ENCODE data around the gene EFCAB12.

EFCAB12 gene

GRCh38 chr3:129470861-129471260 lies 42.4 kb upstream of the EFCAB12 start:
- no peak overlapping the region for H3K9ac ChIP-seq (ENCODE audit: insufficient read length, low read depth)

DNA sequence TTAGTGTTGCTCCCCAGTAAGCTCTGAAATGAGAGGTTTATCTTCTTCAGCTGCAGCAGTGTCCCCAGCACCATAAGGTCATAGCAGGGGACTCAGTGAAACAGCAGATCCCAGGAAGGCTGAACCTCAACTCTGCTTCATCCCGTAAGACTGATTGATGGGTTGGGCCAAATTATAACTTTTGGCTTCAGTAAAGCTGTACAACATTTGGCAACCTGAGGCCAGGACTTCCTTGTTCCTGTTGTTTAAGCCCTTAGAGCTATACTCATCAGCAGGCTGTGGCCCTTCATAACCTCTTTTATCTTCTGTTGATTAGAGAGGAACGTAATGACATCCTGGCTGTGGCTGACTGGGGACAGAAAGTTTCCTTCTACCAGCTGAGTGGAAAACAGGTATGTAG lies 40.6 kb upstream of the EFCAB12 start:
- Histone ChIP-seq H3K36me3 (ENCODE audit: insufficient read depth, insufficient read length, low read length) (peaks cover 43% of the 10 kb centered on the region), H3K4me1 (ENCODE audit: insufficient read depth, insufficient read length) (peaks cover 3% of the 10 kb centered on the region), H3K4me3 (ENCODE audit: insufficient read length, low read depth) (no peak overlapping the region), H3K9ac (ENCODE audit: insufficient read length, low read depth) (no peak overlapping the region), H3K27me3 (ENCODE audit: insufficient read depth, insufficient read length) (no peaks in the 10 kb centered on the region), H3K9me3 (ENCODE audit: insufficient read depth, low read length) (no peaks in the 10 kb centered on the region)
- no peak for TF ChIP-seq YY1 (IDR thresholded peaks at IDR 0.05; ENCODE audit: insufficient read depth, insufficient read length)
- no peak for TF ChIP-seq SUZ12 (IDR thresholded peaks at IDR 0.05; ENCODE audit: extremely low read depth, insufficient read depth, insufficient read length)
- no peak for DNase-seq (ENCODE audit: low read depth, low spot score)

More at GRCh38 chr3:129470861-129471260, 42.4 kb upstream of the EFCAB12 start:
- H3K4me1 ChIP-seq (ENCODE audit: insufficient read depth, insufficient read length) = peaks cover 3% of the 10 kb centered on the region
- H3K4me3 ChIP-seq (ENCODE audit: insufficient read length, low read depth) = no peak overlapping the region
- TF ChIP-seq ZNF274 (IDR thresholded peaks at IDR 0.05; ENCODE audit: low read depth, low read length) = no peak
- no peak for TF ChIP-seq SUZ12 (IDR thresholded peaks at IDR 0.05; ENCODE audit: extremely low read depth, insufficient read depth, insufficient read length)
- no peak for TF ChIP-seq YY1 (IDR thresholded peaks at IDR 0.05; ENCODE audit: insufficient read depth, insufficient read length)
- DNase-seq (ENCODE audit: low read depth, low spot score) = no peak
- H3K36me3 ChIP-seq (ENCODE audit: insufficient read depth, insufficient read length, low read length) = peaks cover 34% of the 10 kb centered on the region
- no peaks in the 10 kb centered on the region for H3K27me3 ChIP-seq (ENCODE audit: insufficient read depth, insufficient read length)
- H3K9me3 ChIP-seq (ENCODE audit: insufficient read depth, low read length) = no peaks in the 10 kb centered on the region

- Histone ChIP-seq H3K4me3 (ENCODE audit: insufficient read length, low read depth) (no peak overlapping the region), H3K4me1 (ENCODE audit: insufficient read depth, insufficient read length) (peaks cover 3% of the 10 kb centered on the region), H3K27me3 (ENCODE audit: insufficient read depth, insufficient read length) (no peaks in the 10 kb centered on the region), H3K9me3 (ENCODE audit: insufficient read depth, low read length) (no peaks in the 10 kb centered on the region), H3K9ac (ENCODE audit: insufficient read length, low read depth) (no peak overlapping the region), H3K36me3 (ENCODE audit: insufficient read depth, insufficient read length, low read length) (peaks cover 51% of the 10 kb centered on the region)
- no peak for DNase-seq (ENCODE audit: low read depth, low spot score)
- TF ChIP-seq YY1 (IDR thresholded peaks at IDR 0.05; ENCODE audit: insufficient read depth, insufficient read length) (no peak), SUZ12 (IDR thresholded peaks at IDR 0.05; ENCODE audit: extremely low read depth, insufficient read depth, insufficient read length) (no peak)
Measured at GRCh38 chr3:129467932-129468331, 39.5 kb upstream of the EFCAB12 start.

GRCh38 chr3:129463716-129464115 lies 35.3 kb upstream of the EFCAB12 start:
- no peak for TF ChIP-seq ZNF274 (IDR thresholded peaks at IDR 0.05; ENCODE audit: low read depth, low read length)
- TF ChIP-seq SUZ12 (IDR thresholded peaks at IDR 0.05; ENCODE audit: extremely low read depth, insufficient read depth, insufficient read length) = no peak
- TF ChIP-seq YY1 (IDR thresholded peaks at IDR 0.05; ENCODE audit: insufficient read depth, insufficient read length) = no peak
- no peak overlapping the region for H3K4me3 ChIP-seq (ENCODE audit: insufficient read length, low read depth)
- no peak for DNase-seq (ENCODE audit: low read depth, low spot score)

GRCh38 chr3:129463094-129463493 lies 34.7 kb upstream of the EFCAB12 start:
- DNase-seq (ENCODE audit: low read depth, low spot score) = no peak
- Histone ChIP-seq H3K27me3 (ENCODE audit: insufficient read depth, insufficient read length) (no peaks in the 10 kb centered on the region), H3K36me3 (ENCODE audit: insufficient read depth, insufficient read length, low read length) (peaks cover 51% of the 10 kb centered on the region), H3K4me3 (ENCODE audit: insufficient read length, low read depth) (no peak overlapping the region), H3K9me3 (ENCODE audit: insufficient read depth, low read length) (no peaks in the 10 kb centered on the region), H3K9ac (ENCODE audit: insufficient read length, low read depth) (no peak overlapping the region), H3K4me1 (ENCODE audit: insufficient read depth, insufficient read length) (peaks cover 3% of the 10 kb centered on the region)
- no peak for TF ChIP-seq ZNF274 (IDR thresholded peaks at IDR 0.05; ENCODE audit: low read depth, low read length)
- no peak for TF ChIP-seq YY1 (IDR thresholded peaks at IDR 0.05; ENCODE audit: insufficient read depth, insufficient read length)
- no peak for TF ChIP-seq SUZ12 (IDR thresholded peaks at IDR 0.05; ENCODE audit: extremely low read depth, insufficient read depth, insufficient read length)

More at GRCh38 chr3:129463716-129464115, 35.3 kb upstream of the EFCAB12 start:
- peaks cover 47% of the 10 kb centered on the region for H3K36me3 ChIP-seq (ENCODE audit: insufficient read depth, insufficient read length, low read length)
- H3K9me3 ChIP-seq (ENCODE audit: insufficient read depth, low read length) = no peaks in the 10 kb centered on the region
- peaks cover 3% of the 10 kb centered on the region for H3K4me1 ChIP-seq (ENCODE audit: insufficient read depth, insufficient read length)
- no peak overlapping the region for H3K9ac ChIP-seq (ENCODE audit: insufficient read length, low read depth)
- H3K27me3 ChIP-seq (ENCODE audit: insufficient read depth, insufficient read length) = no peaks in the 10 kb centered on the region

GRCh38 chr3:129462361-129462968 lies 34.0 kb upstream of the EFCAB12 start:
- no peak for TF ChIP-seq SUZ12 (IDR thresholded peaks at IDR 0.05; ENCODE audit: extremely low read depth, insufficient read depth, insufficient read length)
- TF ChIP-seq ZNF274 (IDR thresholded peaks at IDR 0.05; ENCODE audit: low read depth, low read length) = no peak
- no peak for TF ChIP-seq YY1 (IDR thresholded peaks at IDR 0.05; ENCODE audit: insufficient read depth, insufficient read length)
- H3K4me1 ChIP-seq (ENCODE audit: insufficient read depth, insufficient read length) = no peaks in the 10 kb centered on the region
- no peak overlapping the region for H3K4me3 ChIP-seq (ENCODE audit: insufficient read length, low read depth)
- DNase-seq (ENCODE audit: low read depth, low spot score) = no peak
- no peaks in the 10 kb centered on the region for H3K27me3 ChIP-seq (ENCODE audit: insufficient read depth, insufficient read length)
- no peaks in the 10 kb centered on the region for H3K9me3 ChIP-seq (ENCODE audit: insufficient read depth, low read length)
- H3K9ac ChIP-seq (ENCODE audit: insufficient read length, low read depth) = no peak overlapping the region
- peaks cover 49% of the 10 kb centered on the region for H3K36me3 ChIP-seq (ENCODE audit: insufficient read depth, insufficient read length, low read length)

DNA sequence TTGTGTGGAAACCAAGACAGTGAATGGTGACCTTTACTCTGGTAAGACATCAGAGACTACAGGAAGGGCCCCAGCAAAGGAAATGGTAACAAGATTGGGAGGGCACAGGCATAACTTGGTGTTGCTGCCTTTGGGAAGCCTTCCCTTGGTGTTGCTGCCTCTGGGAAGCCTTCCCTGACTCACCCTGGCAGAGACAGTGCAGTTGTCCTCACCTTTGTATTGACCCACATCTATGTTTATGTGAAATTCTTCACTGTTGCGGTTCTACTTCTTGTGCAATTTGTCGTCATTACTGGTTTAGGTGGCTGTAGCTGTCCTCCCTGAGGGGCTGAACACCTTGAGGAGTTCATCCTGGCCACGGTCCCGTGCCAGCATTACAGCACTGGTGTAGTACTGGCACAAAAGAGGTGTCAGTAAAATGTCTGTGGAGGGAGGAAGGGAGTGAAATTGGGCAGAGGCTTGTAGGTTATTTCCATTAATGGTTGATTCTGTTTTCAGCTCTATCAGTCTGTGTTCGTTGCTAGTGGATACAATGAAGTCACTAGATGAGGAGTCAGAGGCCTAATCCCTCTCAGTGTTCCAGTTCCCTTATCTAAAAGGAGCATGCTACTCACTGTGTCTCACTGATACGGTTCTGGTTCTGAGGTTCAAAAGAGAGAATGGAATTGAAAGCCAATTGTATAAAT lies 33.2 kb upstream of the EFCAB12 start:
- no peak overlapping the region for H3K4me3 ChIP-seq (ENCODE audit: insufficient read length, low read depth)
- H3K9ac ChIP-seq (ENCODE audit: insufficient read length, low read depth) = no peak overlapping the region
- no peak for DNase-seq (ENCODE audit: low read depth, low spot score)
- TF ChIP-seq ZNF274 (IDR thresholded peaks at IDR 0.05; ENCODE audit: low read depth, low read length) (no peak), SUZ12 (IDR thresholded peaks at IDR 0.05; ENCODE audit: extremely low read depth, insufficient read depth, insufficient read length) (no peak), YY1 (IDR thresholded peaks at IDR 0.05; ENCODE audit: insufficient read depth, insufficient read length) (no peak)
- H3K9me3 ChIP-seq (ENCODE audit: insufficient read depth, low read length) = no peaks in the 10 kb centered on the region
- H3K36me3 ChIP-seq (ENCODE audit: insufficient read depth, insufficient read length, low read length) = peaks cover 52% of the 10 kb centered on the region
- no peaks in the 10 kb centered on the region for H3K27me3 ChIP-seq (ENCODE audit: insufficient read depth, insufficient read length)
- no peaks in the 10 kb centered on the region for H3K4me1 ChIP-seq (ENCODE audit: insufficient read depth, insufficient read length)
